ENCODE data around the gene TMEM263. TPM values are rescaled to one million over a fixed set of nuclear protein-coding genes. Genes with fewer than 3 reads are reported as not detected.
A peak's percentile ranks its signal among the peaks of the same experiment; 100 is the strongest.

Gene TMEM263
- total RNA-seq, 1 experiment from 2014 or later: 11.8 TPM

DNA sequence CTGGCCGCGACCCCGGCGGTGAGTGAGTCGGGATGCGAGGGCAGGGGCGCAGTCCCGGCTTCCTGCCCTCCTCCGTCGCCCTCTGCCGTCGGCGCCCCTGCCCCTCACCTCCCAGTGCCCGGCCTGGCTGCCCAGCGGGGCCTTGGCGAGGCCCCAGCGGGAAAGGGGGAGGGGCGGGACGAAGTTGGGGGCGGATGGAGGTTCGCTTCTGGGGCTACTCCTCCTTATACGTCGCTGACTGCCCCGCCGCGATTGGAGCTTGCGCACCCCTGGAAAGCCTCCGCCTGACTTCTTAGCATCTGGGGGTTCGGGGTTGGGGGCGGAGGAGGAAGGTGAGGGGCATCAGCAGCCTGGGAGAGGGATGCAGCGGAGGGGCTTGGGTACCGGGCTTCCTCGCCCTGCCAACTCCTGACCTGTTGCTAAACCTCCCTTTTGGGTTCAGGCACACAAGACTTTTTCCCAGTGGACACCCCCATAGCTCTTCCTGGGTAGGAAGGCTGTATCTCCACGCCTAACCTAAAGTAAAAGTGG is 406 bp downstream of the TMEM263 start:
- TF ChIP-seq, protein P1, sequence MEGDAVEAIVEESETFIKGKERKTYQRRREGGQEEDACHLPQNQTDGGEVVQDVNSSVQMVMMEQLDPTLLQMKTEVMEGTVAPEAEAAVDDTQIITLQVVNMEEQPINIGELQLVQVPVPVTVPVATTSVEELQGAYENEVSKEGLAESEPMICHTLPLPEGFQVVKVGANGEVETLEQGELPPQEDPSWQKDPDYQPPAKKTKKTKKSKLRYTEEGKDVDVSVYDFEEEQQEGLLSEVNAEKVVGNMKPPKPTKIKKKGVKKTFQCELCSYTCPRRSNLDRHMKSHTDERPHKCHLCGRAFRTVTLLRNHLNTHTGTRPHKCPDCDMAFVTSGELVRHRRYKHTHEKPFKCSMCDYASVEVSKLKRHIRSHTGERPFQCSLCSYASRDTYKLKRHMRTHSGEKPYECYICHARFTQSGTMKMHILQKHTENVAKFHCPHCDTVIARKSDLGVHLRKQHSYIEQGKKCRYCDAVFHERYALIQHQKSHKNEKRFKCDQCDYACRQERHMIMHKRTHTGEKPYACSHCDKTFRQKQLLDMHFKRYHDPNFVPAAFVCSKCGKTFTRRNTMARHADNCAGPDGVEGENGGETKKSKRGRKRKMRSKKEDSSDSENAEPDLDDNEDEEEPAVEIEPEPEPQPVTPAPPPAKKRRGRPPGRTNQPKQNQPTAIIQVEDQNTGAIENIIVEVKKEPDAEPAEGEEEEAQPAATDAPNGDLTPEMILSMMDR (conservative IDR thresholded peaks at IDR 0.05): peak; percentile 50
- no peak overlapping the region for H3K27ac ChIP-seq (ENCODE audit: insufficient read length, low read depth, low read length)
- H4K8ac ChIP-seq (replicated peaks; ENCODE audit: insufficient read length, low read depth, low read length): no peak overlapping the region
- Mint-ChIP-seq H3K27ac (no peak overlapping the region; a peak in 1 of 7 replicates), H3K9me3 (no peaks in the 10 kb centered on the region; a peak in 1 of 5 replicates), H3K4me1 (peaks cover 13% of the 10 kb centered on the region in 2 experiments), H3K27me3 (ENCODE audit: low read depth) (peaks cover 29% of the 10 kb centered on the region), H3K36me3 (ENCODE audit: insufficient read depth in 1 of 3, low read depth in 3 of 3) (no peaks in the 10 kb centered on the region; a peak in 1 of 7 replicates), H3K4me3 (peak overlapping the region; percentile 88 to 98)
- H3K4me2 ChIP-seq (ENCODE audit: insufficient read depth, insufficient read length, low read length): peak overlapping the region; percentile 96
- no peak overlapping the region for H2AK5ac ChIP-seq (ENCODE audit: insufficient read length, low read length)
- no peak overlapping the region for H3K23ac ChIP-seq (ENCODE audit: insufficient read length, low read depth, low read length)
- no peak overlapping the region for H3K4ac ChIP-seq (ENCODE audit: low read depth, low read length)
- peak overlapping the region; percentile 54 for H3K9ac ChIP-seq (ENCODE audit: extremely low read depth, insufficient read length, low read length)
- peak; percentile 84 for DNase-seq
- no peak overlapping the region for H3T11ph ChIP-seq (ENCODE audit: low read length)
- no peak overlapping the region for H2BK120ac ChIP-seq (ENCODE audit: low read depth, low read length, poor library complexity, severe bottlenecking)
- no peak overlapping the region for H4K5ac ChIP-seq (ENCODE audit: insufficient read length, low read depth, low read length)
- H2BK12ac ChIP-seq (ENCODE audit: insufficient read length, low read depth, low read length): no peak overlapping the region
- H3K9me3 ChIP-seq (ENCODE audit: control insufficient read depth, low read depth, low read length): no peaks in the 10 kb centered on the region
- no peak overlapping the region for H2BK20ac ChIP-seq (ENCODE audit: low read depth, low read length, poor library complexity, severe bottlenecking)
- no peak overlapping the region for H2BK5ac ChIP-seq (ENCODE audit: insufficient read length, low read length)
- no peaks in the 10 kb centered on the region; the same call in 1 of the 2 replicates for H3K27me3 ChIP-seq (ENCODE audit: insufficient read depth, low read length)
- no peaks in the 10 kb centered on the region for H3K79me1 ChIP-seq (ENCODE audit: insufficient read depth, low read depth, low read length, poor library complexity, severe bottlenecking)
- WGBS (ENCODE audit: extremely low coverage, insufficient read length, low lambda C conversion rate): no CpG with 5 or more reads among the region's 34 CpGs
- H4K20me1 ChIP-seq (ENCODE audit: control insufficient read depth, insufficient read depth, insufficient read length): no peaks in the 10 kb centered on the region
- no peak overlapping the region for H2AFZ ChIP-seq (ENCODE audit: low read length)
- peak overlapping the region; percentile 7; the same call in 1 of the 2 replicates for H3K14ac ChIP-seq (ENCODE audit: insufficient read depth, low read length)
- H3K23me2 ChIP-seq (ENCODE audit: insufficient read length, low read depth, low read length, poor library complexity, severe bottlenecking): peaks cover 10% of the 10 kb centered on the region
- H3K4me1 ChIP-seq (ENCODE audit: insufficient read depth, low read length): no peaks in the 10 kb centered on the region
- H3K56ac ChIP-seq (ENCODE audit: insufficient read length, low read depth, low read length): no peak overlapping the region
- no peak overlapping the region for H2BK15ac ChIP-seq (ENCODE audit: low read depth, low read length)
- H3K79me2 ChIP-seq (ENCODE audit: insufficient read depth, low read length): 0 out of 2 replicates have a peak, but pooled peaks cover 2% of the 10 kb centered on the region
- H4K91ac ChIP-seq (ENCODE audit: insufficient read length, low read depth, low read length): no peak overlapping the region
- no peak overlapping the region for H3K18ac ChIP-seq (ENCODE audit: insufficient read length, low read depth, low read length)

Data from H9 (cell line).